ENCODE data around the gene OR52A5.
"Not testable (repeated sequence)": the region's sequence is repeated elsewhere in the genome, so short reads cannot be mapped to it uniquely, and the experiment has no call there.

- not testable (repeated sequence) for TF ChIP-seq CTCF (IDR thresholded peaks at IDR 0.05); HMGA2 (CRISPR knock-in tag; IDR thresholded peaks at IDR 0.05); USF2 (CRISPR knock-in tag; IDR thresholded peaks at IDR 0.05); ZNF121 (CRISPR knock-in tag; IDR thresholded peaks at IDR 0.05); MAX (CRISPR knock-in tag; IDR thresholded peaks at IDR 0.05); CREB1 (CRISPR knock-in tag; IDR thresholded peaks at IDR 0.05); TP53 (CRISPR knock-in tag; IDR thresholded peaks at IDR 0.05); NFYB (CRISPR knock-in tag; conservative IDR thresholded peaks at IDR 0.05; ENCODE audit: low read depth); CBFB (CRISPR knock-in tag; IDR thresholded peaks at IDR 0.05; ENCODE audit: low read depth); ZNF425 (CRISPR knock-in tag; conservative IDR thresholded peaks at IDR 0.05)
Measured at GRCh38 chr11:5164807-5165206, 26.7 kb upstream of the OR52A5 start.

Measured in WTC11 (cell line).